Measurements from ENCODE around the gene UQCRHL.
"Not testable (repeated sequence)": the region's sequence is repeated elsewhere in the genome, so short reads cannot be mapped to it uniquely, and the experiment has no call there.

UQCRHL gene

GRCh38 chr1:15835205-15835740 lies 27.8 kb upstream of the UQCRHL start:
- DNase-seq (ENCODE audit: low spot score): peak; percentile 21

GRCh38 chr1:15834406-15835204 lies 27.2 kb upstream of the UQCRHL start:
- DNase-seq (ENCODE audit: low spot score): peak; percentile 88

DNA sequence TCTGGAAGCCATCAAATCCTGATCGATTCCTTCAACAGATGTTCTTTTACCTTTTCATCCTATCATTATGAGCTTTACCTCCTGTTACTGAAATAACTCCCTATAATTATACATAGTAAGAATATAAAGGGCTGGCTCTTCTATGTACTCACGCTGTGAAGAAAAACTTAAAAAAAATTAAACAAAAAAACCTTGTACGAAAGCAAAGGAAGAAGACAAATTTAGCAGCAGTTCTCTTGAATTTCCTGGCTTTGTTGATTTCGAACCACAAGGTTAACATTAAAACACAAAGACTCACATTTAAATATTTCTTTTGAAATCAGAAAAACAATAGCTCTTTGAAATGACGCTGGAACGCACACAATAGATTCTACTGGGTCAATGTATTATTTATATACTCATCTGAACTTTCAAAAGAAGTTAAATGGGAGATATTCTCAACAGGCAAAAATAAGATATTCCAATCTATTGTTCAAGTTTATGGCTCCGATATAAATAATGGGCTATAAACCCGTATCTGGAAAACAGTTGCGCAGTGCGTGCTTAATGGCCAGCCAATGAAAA lies 26.5 kb upstream of the UQCRHL start:
- DNase-seq (ENCODE audit: low spot score): no peak

DNA sequence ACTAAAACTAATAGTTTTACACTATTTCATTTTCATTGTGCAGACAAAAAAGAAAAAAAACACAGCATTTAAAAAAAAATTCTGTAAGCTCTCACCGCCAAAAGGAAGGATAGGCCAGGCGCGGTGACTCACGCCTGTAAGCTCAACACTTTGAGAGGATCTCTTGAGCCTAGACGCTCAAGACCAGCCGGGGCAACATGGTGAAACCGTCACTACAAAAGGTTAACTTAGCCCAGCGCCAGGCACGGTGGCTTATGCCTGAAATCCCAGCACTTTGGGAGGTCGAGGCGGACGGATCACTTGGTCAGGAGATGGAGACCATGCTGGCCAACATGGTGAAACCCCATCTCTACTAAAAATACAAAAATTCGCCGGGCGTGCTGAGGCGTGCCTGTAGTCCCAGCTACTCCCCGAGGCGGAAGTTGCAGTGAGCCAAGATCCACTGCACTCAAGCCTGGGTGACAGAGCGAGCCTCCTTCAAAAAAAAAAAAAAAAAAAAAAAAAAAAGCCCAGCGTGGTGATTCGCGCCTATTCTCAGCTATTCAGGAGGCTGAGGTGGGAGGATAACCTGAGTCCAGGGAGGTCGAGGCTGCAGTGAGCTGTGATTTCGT lies 25.7 kb upstream of the UQCRHL start:
- peak; percentile 67 for DNase-seq (ENCODE audit: low spot score)

- no peak for DNase-seq (ENCODE audit: low spot score)
These were observed 22.8 kb upstream of the UQCRHL start for GRCh38 chr1:15830258-15830657.

DNA sequence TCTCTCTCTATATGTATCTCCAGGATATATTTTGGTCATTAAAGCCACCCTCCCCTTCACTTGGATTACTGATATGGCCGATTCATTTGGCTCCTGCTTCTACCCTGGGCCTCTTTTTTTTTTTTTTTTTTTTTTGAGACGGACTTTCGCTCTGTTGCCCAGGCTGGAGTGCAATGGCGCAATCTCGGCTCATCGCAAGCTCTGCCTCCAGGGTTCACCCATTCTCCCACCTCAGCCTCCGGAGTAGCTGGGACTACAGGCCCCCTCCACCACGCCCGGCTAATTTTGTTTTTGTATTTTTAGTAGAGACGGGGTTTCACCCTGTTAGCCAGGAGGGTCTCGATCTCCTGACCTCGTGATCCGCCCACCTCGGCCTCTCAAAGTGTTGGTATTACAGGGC lies 21.5 kb upstream of the UQCRHL start:
- DNase-seq (ENCODE audit: low spot score): not testable (repeated sequence)

- not testable (repeated sequence) for DNase-seq (ENCODE audit: low spot score)
These were observed 20.1 kb upstream of the UQCRHL start for GRCh38 chr1:15827567-15827966.

- no peak for DNase-seq (ENCODE audit: low spot score)
These were observed 19.5 kb upstream of the UQCRHL start for GRCh38 chr1:15826810-15827507.

DNA sequence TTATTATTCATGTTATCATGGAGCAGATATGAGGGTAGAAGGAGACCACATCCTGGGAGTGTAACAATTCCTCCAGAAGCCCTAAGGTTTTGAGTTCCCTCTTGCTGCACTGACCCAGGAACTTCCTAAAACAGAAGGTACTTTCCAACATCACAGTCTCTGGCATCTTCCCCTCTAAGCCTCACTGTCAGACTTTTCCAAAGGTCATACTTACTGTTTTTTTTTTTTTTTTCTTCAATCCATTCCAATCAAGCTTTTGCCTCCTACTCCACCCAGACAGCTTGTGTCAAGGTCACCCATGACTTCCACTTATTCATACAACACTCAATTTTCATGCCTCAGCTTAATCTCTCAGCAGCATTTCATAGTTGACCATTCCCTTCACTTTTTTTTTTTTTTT lies 18.4 kb upstream of the UQCRHL start:
- DNase-seq (ENCODE audit: low spot score): no peak

GRCh38 chr1:15820478-15820877 lies 13.0 kb upstream of the UQCRHL start:
- DNase-seq (ENCODE audit: low spot score): no peak

GRCh38 chr1:15816674-15817073 lies 9.2 kb upstream of the UQCRHL start:
- no peak for DNase-seq (ENCODE audit: low spot score)

GRCh38 chr1:15810073-15810472 lies 2.6 kb upstream of the UQCRHL start:
- DNase-seq (ENCODE audit: low spot score): no peak

GRCh38 chr1:15808955-15809354 lies 1.5 kb upstream of the UQCRHL start:
- no peak for DNase-seq (ENCODE audit: low spot score)

GRCh38 chr1:15807121-15807520 lies 328 bp downstream of the UQCRHL start:
- no peak for DNase-seq (ENCODE audit: low spot score)

GRCh38 chr1:15804060-15804459 lies 3.4 kb downstream of the UQCRHL start:
- no peak for DNase-seq (ENCODE audit: low spot score)

GRCh38 chr1:15803380-15803779 lies 4.1 kb downstream of the UQCRHL start:
- DNase-seq (ENCODE audit: low spot score): no peak

GRCh38 chr1:15802234-15802965 lies 5.0 kb downstream of the UQCRHL start:
- no peak for DNase-seq (ENCODE audit: low spot score)

- DNase-seq (ENCODE audit: low spot score): no peak
These were observed 7.3 kb downstream of the UQCRHL start for GRCh38 chr1:15799928-15800835.

DNA sequence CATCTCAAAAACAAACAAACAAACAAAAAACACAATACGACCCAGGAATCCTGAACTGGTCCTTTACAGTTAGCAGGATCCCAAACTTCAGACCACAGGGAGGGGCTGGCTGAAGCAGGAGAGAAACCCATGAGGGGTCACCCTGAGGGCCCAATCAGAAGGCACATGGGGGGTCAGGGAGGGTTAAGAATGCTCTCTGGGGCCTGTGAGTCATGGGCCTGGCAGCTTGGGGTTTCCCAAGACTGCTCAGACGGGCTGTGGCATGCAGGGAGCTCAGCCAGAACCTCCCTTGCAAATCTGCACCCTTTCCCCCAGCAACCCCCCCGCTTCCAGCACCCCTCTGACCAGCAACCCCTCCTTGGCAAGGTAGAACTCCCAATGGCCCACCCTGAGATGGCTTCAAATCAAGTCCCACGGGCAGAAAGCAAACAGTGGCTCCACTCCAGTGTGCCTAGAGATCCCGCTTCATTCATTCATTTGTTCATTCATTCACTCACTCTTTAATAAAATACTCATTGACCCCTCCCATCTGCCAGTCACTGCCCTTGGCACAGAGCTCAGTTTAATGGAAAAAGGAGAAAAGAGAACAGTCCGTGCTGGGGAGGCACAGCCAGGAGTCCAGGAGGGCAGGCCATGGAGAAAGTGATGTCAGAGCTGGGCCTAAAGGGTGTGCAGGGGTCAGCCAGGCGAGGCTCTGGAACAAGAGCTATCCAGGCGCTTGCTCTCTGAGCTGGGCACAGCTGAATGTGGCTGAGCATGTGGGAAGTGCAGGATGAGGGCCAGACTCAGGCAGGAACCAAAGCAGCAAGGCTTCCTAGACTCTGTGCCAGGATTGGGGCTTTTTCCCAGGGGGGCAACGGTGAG lies 8.2 kb downstream of the UQCRHL start:
- no peak for DNase-seq (ENCODE audit: low spot score)

All from CD4-positive, alpha-beta T cell treated with Interleukin-6 at 100 ng/mL for 8 hours (primary cell).